ENCODE data around the gene CES2. TPM values are rescaled to one million over a fixed set of nuclear protein-coding genes. Genes with fewer than 3 reads are reported as not detected.

Gene CES2
- total and polyA plus RNA-seq, 2 of the 8 experiments (the other 6 are each of a cell fraction or from before 2014, with no cell fraction given), result 8.6 to 14.7 TPM

DNA sequence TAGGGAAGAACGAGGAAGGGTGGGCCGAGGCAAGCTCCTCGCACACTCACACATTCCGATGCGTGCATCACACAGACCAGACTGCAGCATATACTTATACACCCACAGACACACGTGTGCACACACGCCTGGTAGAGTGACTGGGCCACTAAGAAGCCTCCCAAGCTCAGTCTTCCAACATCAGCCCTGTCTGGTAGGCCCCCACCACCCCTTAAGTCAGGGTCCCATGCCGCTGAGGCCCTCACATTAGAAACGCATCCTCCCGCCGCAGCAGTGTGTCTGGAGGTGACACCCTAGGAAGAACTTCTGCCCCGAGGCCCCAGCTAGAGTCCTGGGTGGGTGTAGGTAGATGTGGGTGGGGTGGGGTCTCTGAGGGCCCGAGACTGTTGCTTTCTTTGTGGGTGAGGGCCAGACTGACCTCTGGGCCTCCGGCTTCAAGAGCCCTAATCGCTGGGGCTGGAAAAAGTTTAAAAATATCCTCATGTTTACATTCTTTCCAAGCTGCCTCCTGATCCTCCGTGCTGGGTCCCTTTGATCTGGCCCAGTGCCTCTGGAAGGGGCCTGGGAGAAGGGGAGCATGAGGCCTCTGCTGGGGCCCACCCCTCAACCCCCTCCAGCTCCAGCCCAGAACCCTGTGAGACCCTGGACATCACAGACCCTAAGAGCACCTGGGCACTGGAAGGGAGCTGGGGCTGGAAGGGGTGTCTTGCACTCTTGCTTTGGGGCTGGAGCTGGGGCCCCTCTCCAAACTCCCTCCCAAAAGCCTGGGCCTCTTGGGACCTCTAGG lies 30.3 kb upstream of the CES2 start (continued):
- TF ChIP-seq, protein P1, sequence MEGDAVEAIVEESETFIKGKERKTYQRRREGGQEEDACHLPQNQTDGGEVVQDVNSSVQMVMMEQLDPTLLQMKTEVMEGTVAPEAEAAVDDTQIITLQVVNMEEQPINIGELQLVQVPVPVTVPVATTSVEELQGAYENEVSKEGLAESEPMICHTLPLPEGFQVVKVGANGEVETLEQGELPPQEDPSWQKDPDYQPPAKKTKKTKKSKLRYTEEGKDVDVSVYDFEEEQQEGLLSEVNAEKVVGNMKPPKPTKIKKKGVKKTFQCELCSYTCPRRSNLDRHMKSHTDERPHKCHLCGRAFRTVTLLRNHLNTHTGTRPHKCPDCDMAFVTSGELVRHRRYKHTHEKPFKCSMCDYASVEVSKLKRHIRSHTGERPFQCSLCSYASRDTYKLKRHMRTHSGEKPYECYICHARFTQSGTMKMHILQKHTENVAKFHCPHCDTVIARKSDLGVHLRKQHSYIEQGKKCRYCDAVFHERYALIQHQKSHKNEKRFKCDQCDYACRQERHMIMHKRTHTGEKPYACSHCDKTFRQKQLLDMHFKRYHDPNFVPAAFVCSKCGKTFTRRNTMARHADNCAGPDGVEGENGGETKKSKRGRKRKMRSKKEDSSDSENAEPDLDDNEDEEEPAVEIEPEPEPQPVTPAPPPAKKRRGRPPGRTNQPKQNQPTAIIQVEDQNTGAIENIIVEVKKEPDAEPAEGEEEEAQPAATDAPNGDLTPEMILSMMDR (IDR thresholded peaks at IDR 0.05; ENCODE audit: control extremely low read depth in 1 of 3, insufficient read depth in 1 of 3, low read depth in 1 of 3, low read length in 3 of 3), result no peak
- no peak for TF ChIP-seq TCF12 (IDR thresholded peaks at IDR 0.05; ENCODE audit: low read depth, low read length)
- no peak for TF ChIP-seq SP1 (IDR thresholded peaks at IDR 0.05; ENCODE audit: low read depth, low read length)
- no peak for TF ChIP-seq KDM5A (IDR thresholded peaks at IDR 0.05; ENCODE audit: low read length)
- TF ChIP-seq TEAD4 (IDR thresholded peaks at IDR 0.05; ENCODE audit: low read depth, low read length), result no peak
- TF ChIP-seq SP2 (IDR thresholded peaks at IDR 0.05; ENCODE audit: low read length), result no peak

Measured in H1 (cell line).